GM10248 (cell line): Measurements from ENCODE around the gene KCND2.

ENCODE experiments used
- CTCF ChIA-PET: fragments of 300-600 bp; sonication (Branson Sonifier 250); formaldehyde crosslinking; extraction: SDS; loops from one replicate; lab custom pipeline; 2021; ENCODE audit warnings: antibody characterized with exemption; lab: Yijun Ruan, JAX
- POLR2A ChIA-PET: fragments of 350-650 bp; sonication (Branson Sonifier 250); formaldehyde crosslinking; extraction: SDS; loops from one replicate; lab custom pipeline; 2020; ENCODE audit warnings: antibody characterized with exemption; lab: Yijun Ruan, JAX
- DNase-seq: peaks from one replicate; pipeline ENCODE4 v3.0.0; 2012; ENCODE audit errors: extremely low spot score
- TF ChIP-seq, protein P1 (sequence below): IDR thresholded peaks from 2 replicates; pipeline ENCODE4 v1.5.1; 2012; ENCODE audit warnings: mild to moderate bottlenecking, low read depth; ENCODE audit errors: extremely low read depth, missing control alignments, control extremely low read depth

Gene KCND2

GRCh38 chr7:120521761-120522737, 249.1 kb downstream of the KCND2 start:
- CTCF ChIA-PET: no interaction called here

DNA sequence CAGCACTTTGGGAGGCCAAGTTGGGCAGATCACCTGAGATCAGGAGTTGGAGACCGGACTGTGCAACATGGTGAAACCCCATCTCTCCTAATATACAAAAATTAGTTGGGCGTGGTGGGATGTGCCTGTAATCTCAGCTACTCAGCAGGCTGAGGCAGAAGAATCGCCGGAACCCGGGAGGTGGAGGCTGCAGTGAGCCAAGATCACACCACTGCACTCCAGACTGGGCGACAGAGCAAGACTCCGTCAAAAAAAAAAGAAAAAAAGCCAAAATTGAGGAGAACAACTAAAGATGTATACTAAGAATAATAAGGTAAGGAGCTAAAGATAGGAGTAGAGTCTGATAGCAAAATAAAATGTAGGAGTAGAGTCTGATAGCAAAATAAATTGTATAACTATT, 251.0 kb downstream of the KCND2 start:
- no peak for DNase-seq
- CTCF ChIA-PET: interaction anchor here (1.4 kb wide), 1 partner anchor 14 kb away, joined by 7 read pairs; no protein-coding TSS in a partner anchor
- TF ChIP-seq, protein P1, sequence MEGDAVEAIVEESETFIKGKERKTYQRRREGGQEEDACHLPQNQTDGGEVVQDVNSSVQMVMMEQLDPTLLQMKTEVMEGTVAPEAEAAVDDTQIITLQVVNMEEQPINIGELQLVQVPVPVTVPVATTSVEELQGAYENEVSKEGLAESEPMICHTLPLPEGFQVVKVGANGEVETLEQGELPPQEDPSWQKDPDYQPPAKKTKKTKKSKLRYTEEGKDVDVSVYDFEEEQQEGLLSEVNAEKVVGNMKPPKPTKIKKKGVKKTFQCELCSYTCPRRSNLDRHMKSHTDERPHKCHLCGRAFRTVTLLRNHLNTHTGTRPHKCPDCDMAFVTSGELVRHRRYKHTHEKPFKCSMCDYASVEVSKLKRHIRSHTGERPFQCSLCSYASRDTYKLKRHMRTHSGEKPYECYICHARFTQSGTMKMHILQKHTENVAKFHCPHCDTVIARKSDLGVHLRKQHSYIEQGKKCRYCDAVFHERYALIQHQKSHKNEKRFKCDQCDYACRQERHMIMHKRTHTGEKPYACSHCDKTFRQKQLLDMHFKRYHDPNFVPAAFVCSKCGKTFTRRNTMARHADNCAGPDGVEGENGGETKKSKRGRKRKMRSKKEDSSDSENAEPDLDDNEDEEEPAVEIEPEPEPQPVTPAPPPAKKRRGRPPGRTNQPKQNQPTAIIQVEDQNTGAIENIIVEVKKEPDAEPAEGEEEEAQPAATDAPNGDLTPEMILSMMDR: no peak
- POLR2A ChIA-PET: no interaction called here

More at GRCh38 chr7:120521761-120522737, 249.1 kb downstream of the KCND2 start:
- TF ChIP-seq, protein P1: no peak
- POLR2A ChIA-PET: no interaction called here
- DNase-seq: no peak

GRCh38 chr7:120526902-120527509, 254.0 kb downstream of the KCND2 start:
- CTCF ChIA-PET: interaction anchor here (0.7 to 1.6 kb wide), 3 partner anchors 20 to 254 kb away, joined by 3 to 4 read pairs (median 4); partner anchors contain the start of gene KCND2
- POLR2A ChIA-PET: no interaction called here
- TF ChIP-seq, protein P1: no peak
- DNase-seq: no peak

DNA sequence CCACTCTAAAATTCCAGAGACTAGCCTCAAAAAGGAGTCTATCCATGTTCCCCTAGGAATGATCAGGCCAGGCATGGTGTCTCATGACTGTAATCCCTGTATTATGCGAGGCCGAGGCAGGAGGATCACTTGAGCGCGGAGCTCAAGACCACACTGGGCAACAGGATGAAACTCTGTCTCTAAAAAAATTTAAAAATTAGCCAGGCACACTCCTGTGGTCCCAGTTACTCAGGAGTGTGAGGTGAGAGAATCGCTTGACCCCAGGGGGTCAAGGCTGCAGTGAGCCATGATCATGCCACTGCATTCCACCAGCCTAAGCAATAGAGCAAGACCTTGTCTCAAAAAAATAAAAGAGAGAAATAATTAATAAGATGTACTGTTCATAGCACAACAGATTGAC, 256.8 kb downstream of the KCND2 start:
- DNase-seq: no peak
- TF ChIP-seq, protein P1: no peak
- POLR2A ChIA-PET: no interaction called here
- CTCF ChIA-PET: interaction anchor here (1.2 to 4.1 kb wide), 4 partner anchors 8 to 47 kb away, joined by 3 to 16 read pairs (median 4); no protein-coding TSS in a partner anchor

DNA sequence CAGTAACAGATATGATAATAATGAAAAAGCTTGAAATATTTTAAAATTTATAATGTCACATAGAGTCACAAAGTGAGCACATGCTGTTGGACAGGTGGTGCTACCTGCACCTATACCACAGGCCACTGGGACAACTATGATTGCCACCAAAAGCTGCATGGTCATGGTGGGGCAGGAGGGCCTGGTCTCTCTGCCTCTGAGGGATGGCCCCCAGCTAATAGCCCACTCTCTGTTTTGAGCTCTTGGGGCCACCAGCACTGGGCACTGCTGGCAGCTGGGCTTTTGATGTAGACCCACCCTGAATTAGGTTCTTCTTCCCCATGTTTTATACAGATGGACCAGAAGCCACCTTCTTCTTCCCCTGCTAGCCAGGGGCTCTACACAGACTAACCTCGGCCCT, 265.4 kb downstream of the KCND2 start:
- no peak for DNase-seq
- ChIA-PET CTCF (interaction anchor here (0.9 to 5.6 kb wide), 8 partner anchors 9 to 230 kb away, joined by 3 to 41 read pairs (median 4); no protein-coding TSS in a partner anchor), POLR2A (no interaction called here)
- TF ChIP-seq, protein P1: no peak

- ChIA-PET POLR2A (interaction anchor here (0.5 kb wide), 1 partner anchor 113 kb away, joined by 3 read pairs; no protein-coding TSS in a partner anchor), CTCF (interaction anchor here (0.8 to 5.6 kb wide), 7 partner anchors 10 to 187 kb away, joined by 3 to 41 read pairs (median 3); no protein-coding TSS in a partner anchor)
- TF ChIP-seq, protein P1: no peak
- no peak for DNase-seq
These were observed 266.3 kb downstream of the KCND2 start for GRCh38 chr7:120539321-120539720.
